ENCODE results near the gene VWDE.

- no peak for TF ChIP-seq CTCF (conservative IDR thresholded peaks at IDR 0.05)
- no peak for TF ChIP-seq ZFX (IDR thresholded peaks at IDR 0.05)
Measured at GRCh38 chr7:12422554-12423320, 19.1 kb upstream of the VWDE start.
